Activated naive CD4-positive, alpha-beta T cell (primary cell): ENCODE results near the gene PPP1R2.
"Not testable (repeated sequence)": the region's sequence is repeated elsewhere in the genome, so short reads cannot be mapped to it uniquely, and the experiment has no call there.

Source experiments
- DNase-seq, 4 experiments: peaks; one replicate each; lab custom pipeline; 2025; lab: John Stamatoyannopoulos, UW

Gene PPP1R2

DNA sequence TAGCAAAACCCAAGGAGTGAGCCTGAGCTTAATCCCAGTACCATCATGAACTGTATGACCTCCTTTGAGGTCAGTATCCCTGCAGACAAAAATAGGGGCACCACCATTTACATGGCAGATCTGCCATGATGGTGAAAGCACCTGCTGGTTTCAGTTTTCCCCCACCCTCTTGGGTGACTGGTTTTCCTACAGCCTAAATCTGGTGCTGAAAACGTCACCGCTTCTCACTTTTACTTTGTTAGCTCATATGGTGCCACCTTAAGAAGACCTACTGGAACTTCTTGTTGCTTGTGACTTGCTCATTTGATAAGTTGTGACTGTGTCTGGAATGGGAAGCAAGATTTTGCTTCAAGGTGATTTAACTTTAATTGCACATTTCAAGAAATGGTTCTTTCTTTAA is 5.1 kb downstream of the PPP1R2 start:
- no peak for DNase-seq

DNA sequence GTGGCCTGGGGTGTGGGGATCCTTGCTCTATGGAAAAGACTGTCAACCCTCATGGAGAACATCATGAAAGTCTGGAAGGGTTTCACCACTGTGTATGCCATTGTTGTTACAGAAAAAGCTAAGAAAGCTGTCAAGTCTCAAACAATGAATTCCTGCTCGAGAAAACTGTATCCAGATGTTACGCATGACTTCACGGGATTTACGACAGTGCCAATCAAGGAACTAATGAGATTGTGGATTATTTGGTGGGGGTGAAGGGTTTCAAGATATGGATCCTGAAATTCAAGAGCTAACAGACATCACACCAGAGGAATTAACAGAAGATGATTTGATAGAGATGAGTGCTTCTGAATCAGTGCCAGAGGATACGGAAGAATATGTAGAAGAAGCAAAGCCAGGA is 7.8 kb downstream of the PPP1R2 start:
- DNase-seq, result no peak

- no peak for DNase-seq
Observed at GRCh38 chr3:195532834-195533233, 10.3 kb downstream of the PPP1R2 start.

GRCh38 chr3:195532345-195532744 is 10.8 kb downstream of the PPP1R2 start:
- DNase-seq, result no peak

DNA sequence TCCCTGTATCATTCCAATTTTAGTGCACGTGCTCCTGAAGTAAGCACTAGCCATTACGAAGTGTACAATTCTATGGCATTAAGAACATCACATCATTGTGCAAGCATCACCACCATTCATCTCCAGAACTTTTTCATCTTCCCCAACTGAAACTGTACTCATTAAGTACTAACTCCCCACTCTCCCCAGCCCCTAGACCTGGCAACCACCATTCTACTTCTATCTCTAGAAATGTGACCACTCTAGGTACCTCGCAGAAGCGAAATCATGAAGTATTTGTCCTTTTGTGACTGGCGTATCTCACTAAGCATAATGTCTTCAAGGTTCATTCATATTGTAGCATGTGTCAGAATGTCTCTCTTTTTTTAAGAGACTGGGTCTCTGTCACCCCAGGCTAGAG is 11.4 kb downstream of the PPP1R2 start:
- no peak for DNase-seq

- no peak for DNase-seq
Observed at GRCh38 chr3:195526492-195526891, 16.6 kb downstream of the PPP1R2 start.

- DNase-seq, result no peak
Observed at GRCh38 chr3:195524171-195524896, 18.8 kb downstream of the PPP1R2 start.

DNA sequence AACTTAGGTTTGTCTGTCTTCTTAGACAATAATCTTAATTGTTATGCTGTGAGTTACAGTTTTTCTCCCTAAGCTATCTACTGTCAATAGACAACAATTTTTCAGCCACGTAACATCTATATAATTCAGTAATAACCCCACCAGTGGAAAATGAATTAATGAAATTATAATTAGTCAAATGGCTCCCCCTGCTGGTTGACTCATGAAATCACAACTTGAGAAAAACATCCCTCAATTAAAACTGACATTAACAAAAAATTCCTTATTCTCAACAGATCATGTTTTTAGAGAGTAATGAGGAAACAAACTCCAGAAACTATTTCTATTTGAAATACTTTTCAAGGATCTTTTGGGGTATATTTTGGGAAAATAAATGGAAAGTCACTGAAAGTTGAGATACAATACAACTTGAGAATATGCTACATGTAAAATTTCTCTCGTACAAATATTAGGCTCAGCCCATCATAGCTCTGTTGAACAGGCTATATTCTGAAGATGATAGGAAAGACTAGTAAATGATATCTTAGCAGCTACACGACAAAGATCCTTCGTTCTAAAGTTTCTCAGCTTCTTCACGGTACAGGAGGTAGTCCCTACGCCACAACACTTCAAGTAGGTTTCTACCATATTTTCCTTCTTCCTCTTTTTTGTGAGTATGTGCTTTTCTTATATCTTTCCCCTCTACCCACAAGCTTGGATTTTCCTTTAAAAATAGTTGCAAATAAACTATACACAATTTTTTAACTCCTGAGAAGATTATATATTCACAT is 20.7 kb downstream of the PPP1R2 start:
- DNase-seq, result no peak

DNA sequence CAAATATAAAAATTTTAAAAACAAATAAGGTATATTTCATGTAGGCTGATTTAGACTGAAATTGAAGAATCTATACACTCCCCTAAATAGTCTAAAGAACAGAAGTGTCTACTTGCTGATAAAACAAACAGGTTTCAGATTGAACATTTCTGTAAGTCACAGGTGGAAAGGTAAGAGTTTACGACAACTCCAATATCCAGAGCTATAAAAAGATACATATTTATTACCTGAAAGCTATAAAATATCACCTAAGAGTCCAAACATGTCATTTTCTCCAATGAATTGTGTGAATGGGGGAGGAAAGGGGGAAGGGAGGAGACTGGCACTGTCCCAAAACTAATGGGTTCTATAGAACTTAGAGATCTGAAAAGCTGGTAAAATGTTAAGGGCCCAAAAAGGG is 26.1 kb downstream of the PPP1R2 start:
- DNase-seq, result no peak

GRCh38 chr3:195514610-195515235 is 28.4 kb downstream of the PPP1R2 start:
- not testable (repeated sequence) for DNase-seq

DNA sequence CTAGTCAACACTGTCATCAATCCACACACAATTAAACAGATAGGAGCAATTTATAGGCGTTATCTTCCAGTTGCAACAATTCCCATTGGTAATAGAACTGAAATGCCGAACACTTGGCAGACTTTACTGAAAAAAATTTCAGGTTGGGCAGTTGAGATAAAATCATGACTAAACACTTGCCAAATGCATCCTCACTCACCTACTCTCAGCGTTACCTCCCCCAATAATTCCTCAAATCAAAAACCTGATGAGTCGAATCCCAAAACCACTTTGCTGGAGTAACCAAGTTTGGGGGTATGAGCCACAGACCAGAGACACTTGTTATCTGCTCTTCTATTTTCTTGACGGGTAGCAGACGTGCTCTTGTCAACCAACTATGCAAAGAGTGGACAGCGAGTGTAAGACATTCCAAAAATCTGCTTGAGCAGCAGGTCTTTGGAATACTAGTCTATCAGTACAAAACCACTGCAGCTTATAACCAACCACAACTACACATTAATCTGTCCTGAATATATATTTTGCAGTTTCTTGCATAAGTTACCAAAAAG is 30.3 kb downstream of the PPP1R2 start:
- no peak for DNase-seq

GRCh38 chr3:195511136-195511535 is 32.0 kb downstream of the PPP1R2 start:
- no peak for DNase-seq

DNA sequence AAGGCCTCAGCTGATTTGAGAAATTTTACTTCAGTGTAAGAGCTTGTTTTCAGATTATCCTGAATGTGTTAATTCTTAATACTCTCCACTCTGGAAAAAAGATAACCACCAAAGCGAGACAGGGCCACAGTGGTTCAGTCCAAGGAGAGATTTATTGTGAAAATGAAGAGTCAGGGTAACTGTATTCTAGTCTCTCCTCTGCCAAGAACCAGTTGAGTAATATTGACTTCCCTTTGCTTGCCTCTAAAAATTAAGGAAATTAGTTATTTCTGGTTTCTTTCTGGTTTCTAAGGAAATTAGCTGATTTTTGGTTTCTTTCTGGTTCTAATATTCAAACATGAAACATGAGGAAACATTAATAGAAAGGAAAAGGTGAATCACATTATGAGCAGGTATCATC is 34.9 kb downstream of the PPP1R2 start:
- no peak for DNase-seq

DNA sequence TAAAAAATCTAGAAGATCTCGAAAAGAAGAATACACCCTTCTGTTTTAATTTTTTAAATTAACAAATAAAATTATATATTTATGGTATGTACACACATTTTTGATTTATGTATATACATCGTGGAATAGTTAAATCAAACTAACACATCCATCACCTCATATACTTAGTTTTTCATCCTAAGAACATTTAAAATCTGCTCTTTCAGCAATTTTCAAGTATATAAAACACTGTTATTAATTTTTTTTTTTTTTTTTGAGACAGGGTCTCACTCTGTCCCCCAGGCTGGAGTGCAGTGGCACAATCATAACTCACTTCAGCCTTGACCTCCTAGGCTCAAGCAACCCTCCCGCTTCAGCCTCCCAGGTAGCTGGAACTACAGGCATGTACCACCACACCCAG is 67.5 kb downstream of the PPP1R2 start:
- DNase-seq, result no peak

- not testable (repeated sequence) for DNase-seq
Observed at GRCh38 chr3:195475116-195475515, 68.0 kb downstream of the PPP1R2 start.

DNA sequence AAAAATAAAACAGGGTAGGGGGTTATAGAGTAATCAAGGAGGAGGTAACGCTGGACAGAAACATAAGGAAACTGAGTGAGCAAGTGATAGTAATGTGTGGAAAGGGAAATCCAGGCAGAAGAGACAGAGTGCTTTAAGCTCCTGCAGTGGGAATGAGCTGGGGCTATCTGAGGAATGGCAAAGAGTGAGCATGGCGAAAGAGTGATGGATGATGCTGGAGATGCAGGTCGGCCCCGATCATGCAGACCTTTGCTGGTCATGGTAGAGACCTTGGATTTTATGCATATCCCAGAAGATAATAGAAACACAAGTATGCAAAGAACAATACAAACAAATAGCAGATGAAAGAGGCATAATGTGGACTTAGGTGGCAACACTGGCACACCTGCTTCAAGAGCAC is 74.3 kb downstream of the PPP1R2 start:
- no peak for DNase-seq

DNA sequence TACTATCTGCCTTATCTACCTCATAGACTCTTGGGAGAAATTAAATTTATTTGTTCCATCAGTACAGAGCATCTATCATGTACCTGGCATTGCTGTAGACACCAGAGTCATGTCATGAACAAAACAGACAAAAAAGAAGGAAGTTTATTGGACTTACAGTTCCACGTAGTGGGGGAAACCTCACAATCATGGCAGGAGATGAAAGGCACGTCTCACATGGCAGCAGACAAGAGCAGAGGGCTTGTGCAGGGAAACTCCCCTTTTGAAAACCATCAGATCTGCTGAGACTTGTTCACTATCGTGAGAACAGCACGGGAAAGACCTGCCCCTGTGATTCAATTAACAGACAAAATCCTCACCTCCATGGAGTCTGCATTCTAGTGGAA is 74.7 kb downstream of the PPP1R2 start:
- no peak for DNase-seq

GRCh38 chr3:195467641-195468390 is 75.3 kb downstream of the PPP1R2 start:
- DNase-seq, result no peak

- no peak for DNase-seq
Observed at GRCh38 chr3:195466251-195466650, 76.9 kb downstream of the PPP1R2 start.
